ENCODE measurements around the gene ATXN7L1.

ATXN7L1 gene

GRCh38 chr7:105691680-105692564 is 184.5 kb downstream of the ATXN7L1 start:
- intact Hi-C loops (cut with DNase I) = no loop called here
- peak in 8 of 10 donors; percentile 20 to 86 (median 45) for DNase-seq

GRCh38 chr7:105691082-105691679 is 185.2 kb downstream of the ATXN7L1 start:
- intact Hi-C loops (cut with DNase I) = no loop called here
- DNase-seq = peak in 1 of 10 donors; percentile 5

- intact Hi-C loops (cut with DNase I) = no loop called here
- DNase-seq = peak in 1 of 10 donors; percentile 12
Measured at GRCh38 chr7:105690325-105690945, 186.0 kb downstream of the ATXN7L1 start.

GRCh38 chr7:105689067-105689819 is 187.2 kb downstream of the ATXN7L1 start:
- peak in 1 of 10 donors; percentile 55 for DNase-seq

GRCh38 chr7:105688617-105689016 is 187.8 kb downstream of the ATXN7L1 start:
- no peak for DNase-seq
- intact Hi-C loops (cut with DNase I) = no loop called here

More at GRCh38 chr7:105689067-105689819, 187.2 kb downstream of the ATXN7L1 start:
- intact Hi-C loops (cut with DNase I) = no loop called here

GRCh38 chr7:105685161-105685560 is 191.2 kb downstream of the ATXN7L1 start:
- intact Hi-C loops (cut with DNase I) = no loop called here
- no peak for DNase-seq

- DNase-seq = peak in 1 of 10 donors; percentile 8
- intact Hi-C loops (cut with DNase I) = no loop called here
Measured at GRCh38 chr7:105682341-105683060, 193.9 kb downstream of the ATXN7L1 start.

- intact Hi-C loops (cut with DNase I) = no loop called here
- DNase-seq = peak in 1 of 10 donors; percentile 58
Measured at GRCh38 chr7:105680505-105681187, 195.8 kb downstream of the ATXN7L1 start.

- intact Hi-C loops (cut with DNase I) = no loop called here
- peak in 9 of 10 donors; percentile 41 to 94 (median 61) for DNase-seq
Measured at GRCh38 chr7:105678811-105679495, 197.4 kb downstream of the ATXN7L1 start.

GRCh38 chr7:105677817-105678573 is 198.4 kb downstream of the ATXN7L1 start:
- peak in 1 of 10 donors; percentile 63 for DNase-seq
- intact Hi-C loops (cut with DNase I) = no loop called here

GRCh38 chr7:105677410-105677730 is 199.0 kb downstream of the ATXN7L1 start:
- intact Hi-C loops (cut with DNase I) = no loop called here

GRCh38 chr7:105675934-105676371 is 200.4 kb downstream of the ATXN7L1 start:
- intact Hi-C loops (cut with DNase I) = no loop called here
- peak in 1 of 10 donors; percentile 67 for DNase-seq

More at GRCh38 chr7:105677410-105677730, 199.0 kb downstream of the ATXN7L1 start:
- peak in 1 of 10 donors; percentile 2 for DNase-seq

GRCh38 chr7:105674200-105674920 is 202.0 kb downstream of the ATXN7L1 start:
- DNase-seq = peak in 1 of 10 donors; percentile 14
- intact Hi-C loops (cut with DNase I) = no loop called here

GRCh38 chr7:105673367-105674084 is 202.9 kb downstream of the ATXN7L1 start:
- intact Hi-C loops (cut with DNase I) = no loop called here
- peak in 1 of 10 donors; percentile 65 for DNase-seq

GRCh38 chr7:105672801-105673200 is 203.6 kb downstream of the ATXN7L1 start:
- intact Hi-C loops (cut with DNase I) = no loop called here

GRCh38 chr7:105666324-105666723 is 210.1 kb downstream of the ATXN7L1 start:
- intact Hi-C loops (cut with DNase I) = no loop called here
- no peak for DNase-seq

More at GRCh38 chr7:105672801-105673200, 203.6 kb downstream of the ATXN7L1 start:
- peak in 1 of 10 donors; percentile 77 for DNase-seq

Data from posterior cingulate gyrus (tissue), 11 donors.